ENCODE measurements around the gene GNB1.

DNA sequence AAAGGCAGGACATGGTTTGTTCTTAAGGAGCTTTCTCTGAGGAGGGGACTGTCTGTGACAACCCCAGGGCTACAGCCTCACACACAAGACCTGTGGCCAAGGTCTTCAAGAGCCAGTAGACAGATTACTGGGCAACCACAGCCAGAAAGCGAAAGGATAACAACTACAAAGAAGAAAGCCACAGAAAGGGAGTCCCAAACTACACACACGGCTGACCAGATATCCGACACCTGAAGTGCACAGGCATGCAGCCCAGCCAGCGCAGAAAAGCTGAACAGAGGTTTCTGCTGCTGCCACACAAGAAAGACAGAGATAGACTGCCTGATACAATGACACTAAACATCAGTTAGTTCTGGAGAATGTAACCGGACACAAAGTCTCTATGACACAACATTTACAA is 91.2 kb downstream of the GNB1 start:
- TF ChIP-seq, protein P1, sequence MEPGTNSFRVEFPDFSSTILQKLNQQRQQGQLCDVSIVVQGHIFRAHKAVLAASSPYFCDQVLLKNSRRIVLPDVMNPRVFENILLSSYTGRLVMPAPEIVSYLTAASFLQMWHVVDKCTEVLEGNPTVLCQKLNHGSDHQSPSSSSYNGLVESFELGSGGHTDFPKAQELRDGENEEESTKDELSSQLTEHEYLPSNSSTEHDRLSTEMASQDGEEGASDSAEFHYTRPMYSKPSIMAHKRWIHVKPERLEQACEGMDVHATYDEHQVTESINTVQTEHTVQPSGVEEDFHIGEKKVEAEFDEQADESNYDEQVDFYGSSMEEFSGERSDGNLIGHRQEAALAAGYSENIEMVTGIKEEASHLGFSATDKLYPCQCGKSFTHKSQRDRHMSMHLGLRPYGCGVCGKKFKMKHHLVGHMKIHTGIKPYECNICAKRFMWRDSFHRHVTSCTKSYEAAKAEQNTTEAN (CRISPR knock-in tag; IDR thresholded peaks at IDR 0.05): no peak
- TF ChIP-seq, protein P2, sequence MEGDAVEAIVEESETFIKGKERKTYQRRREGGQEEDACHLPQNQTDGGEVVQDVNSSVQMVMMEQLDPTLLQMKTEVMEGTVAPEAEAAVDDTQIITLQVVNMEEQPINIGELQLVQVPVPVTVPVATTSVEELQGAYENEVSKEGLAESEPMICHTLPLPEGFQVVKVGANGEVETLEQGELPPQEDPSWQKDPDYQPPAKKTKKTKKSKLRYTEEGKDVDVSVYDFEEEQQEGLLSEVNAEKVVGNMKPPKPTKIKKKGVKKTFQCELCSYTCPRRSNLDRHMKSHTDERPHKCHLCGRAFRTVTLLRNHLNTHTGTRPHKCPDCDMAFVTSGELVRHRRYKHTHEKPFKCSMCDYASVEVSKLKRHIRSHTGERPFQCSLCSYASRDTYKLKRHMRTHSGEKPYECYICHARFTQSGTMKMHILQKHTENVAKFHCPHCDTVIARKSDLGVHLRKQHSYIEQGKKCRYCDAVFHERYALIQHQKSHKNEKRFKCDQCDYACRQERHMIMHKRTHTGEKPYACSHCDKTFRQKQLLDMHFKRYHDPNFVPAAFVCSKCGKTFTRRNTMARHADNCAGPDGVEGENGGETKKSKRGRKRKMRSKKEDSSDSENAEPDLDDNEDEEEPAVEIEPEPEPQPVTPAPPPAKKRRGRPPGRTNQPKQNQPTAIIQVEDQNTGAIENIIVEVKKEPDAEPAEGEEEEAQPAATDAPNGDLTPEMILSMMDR (IDR thresholded peaks at IDR 0.05 in 2 of 3, conservative IDR thresholded peaks at IDR 0.05 in 1 of 3; ENCODE audit: insufficient read depth in 2 of 3, low read depth in 1 of 3, low read length in 3 of 3): no peak
- TF ChIP-seq CREB1 (IDR thresholded peaks at IDR 0.05) (no peak), CREB1 (CRISPR knock-in tag; IDR thresholded peaks at IDR 0.05) (no peak), CC2D1A (IDR thresholded peaks at IDR 0.05) (no peak), FOXA1 (IDR thresholded peaks at IDR 0.05; ENCODE audit: borderline replicate concordance) (no peak), SAP30 (IDR thresholded peaks at IDR 0.05; ENCODE audit: borderline replicate concordance, insufficient read depth, low read depth, low read length, poor library complexity, severe bottlenecking) (no peak)
- TF ChIP-seq, protein P3, sequence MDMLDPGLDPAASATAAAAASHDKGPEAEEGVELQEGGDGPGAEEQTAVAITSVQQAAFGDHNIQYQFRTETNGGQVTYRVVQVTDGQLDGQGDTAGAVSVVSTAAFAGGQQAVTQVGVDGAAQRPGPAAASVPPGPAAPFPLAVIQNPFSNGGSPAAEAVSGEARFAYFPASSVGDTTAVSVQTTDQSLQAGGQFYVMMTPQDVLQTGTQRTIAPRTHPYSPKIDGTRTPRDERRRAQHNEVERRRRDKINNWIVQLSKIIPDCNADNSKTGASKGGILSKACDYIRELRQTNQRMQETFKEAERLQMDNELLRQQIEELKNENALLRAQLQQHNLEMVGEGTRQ (CRISPR knock-in tag; IDR thresholded peaks at IDR 0.05): no peak
- TF ChIP-seq, protein P4, sequence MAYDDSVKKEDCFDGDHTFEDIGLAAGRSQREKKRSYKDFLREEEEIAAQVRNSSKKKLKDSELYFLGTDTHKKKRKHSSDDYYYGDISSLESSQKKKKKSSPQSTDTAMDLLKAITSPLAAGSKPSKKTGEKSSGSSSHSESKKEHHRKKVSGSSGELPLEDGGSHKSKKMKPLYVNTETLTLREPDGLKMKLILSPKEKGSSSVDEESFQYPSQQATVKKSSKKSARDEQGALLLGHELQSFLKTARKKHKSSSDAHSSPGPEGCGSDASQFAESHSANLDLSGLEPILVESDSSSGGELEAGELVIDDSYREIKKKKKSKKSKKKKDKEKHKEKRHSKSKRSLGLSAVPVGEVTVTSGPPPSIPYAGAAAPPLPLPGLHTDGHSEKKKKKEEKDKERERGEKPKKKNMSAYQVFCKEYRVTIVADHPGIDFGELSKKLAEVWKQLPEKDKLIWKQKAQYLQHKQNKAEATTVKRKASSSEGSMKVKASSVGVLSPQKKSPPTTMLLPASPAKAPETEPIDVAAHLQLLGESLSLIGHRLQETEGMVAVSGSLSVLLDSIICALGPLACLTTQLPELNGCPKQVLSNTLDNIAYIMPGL (CRISPR knock-in tag; IDR thresholded peaks at IDR 0.05): no peak
- TF ChIP-seq, protein P5, sequence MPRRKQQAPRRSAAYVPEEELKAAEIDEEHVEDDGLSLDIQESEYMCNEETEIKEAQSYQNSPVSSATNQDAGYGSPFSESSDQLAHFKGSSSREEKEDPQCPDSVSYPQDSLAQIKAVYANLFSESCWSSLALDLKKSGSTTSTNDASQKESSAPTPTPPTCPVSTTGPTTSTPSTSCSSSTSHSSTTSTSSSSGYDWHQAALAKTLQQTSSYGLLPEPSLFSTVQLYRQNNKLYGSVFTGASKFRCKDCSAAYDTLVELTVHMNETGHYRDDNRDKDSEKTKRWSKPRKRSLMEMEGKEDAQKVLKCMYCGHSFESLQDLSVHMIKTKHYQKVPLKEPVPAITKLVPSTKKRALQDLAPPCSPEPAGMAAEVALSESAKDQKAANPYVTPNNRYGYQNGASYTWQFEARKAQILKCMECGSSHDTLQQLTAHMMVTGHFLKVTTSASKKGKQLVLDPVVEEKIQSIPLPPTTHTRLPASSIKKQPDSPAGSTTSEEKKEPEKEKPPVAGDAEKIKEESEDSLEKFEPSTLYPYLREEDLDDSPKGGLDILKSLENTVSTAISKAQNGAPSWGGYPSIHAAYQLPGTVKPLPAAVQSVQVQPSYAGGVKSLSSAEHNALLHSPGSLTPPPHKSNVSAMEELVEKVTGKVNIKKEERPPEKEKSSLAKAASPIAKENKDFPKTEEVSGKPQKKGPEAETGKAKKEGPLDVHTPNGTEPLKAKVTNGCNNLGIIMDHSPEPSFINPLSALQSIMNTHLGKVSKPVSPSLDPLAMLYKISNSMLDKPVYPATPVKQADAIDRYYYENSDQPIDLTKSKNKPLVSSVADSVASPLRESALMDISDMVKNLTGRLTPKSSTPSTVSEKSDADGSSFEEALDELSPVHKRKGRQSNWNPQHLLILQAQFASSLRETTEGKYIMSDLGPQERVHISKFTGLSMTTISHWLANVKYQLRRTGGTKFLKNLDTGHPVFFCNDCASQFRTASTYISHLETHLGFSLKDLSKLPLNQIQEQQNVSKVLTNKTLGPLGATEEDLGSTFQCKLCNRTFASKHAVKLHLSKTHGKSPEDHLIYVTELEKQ (CRISPR knock-in tag; IDR thresholded peaks at IDR 0.05): no peak
